ENCODE measurements around the gene CSNK1A1. TPM values are rescaled to one million over a fixed set of nuclear protein-coding genes. Genes with fewer than 3 reads are reported as not detected.
A peak's percentile ranks its signal among the peaks of the same experiment; 100 is the strongest.

CSNK1A1 gene
- total RNA-seq, 4 donors from 2014 or later, result 101 to 326 (median 205) TPM

GRCh38 chr5:149561848-149562247 lies 10.6 kb upstream of the CSNK1A1 start:
- Histone ChIP-seq H3K27me3 (no peaks in the 10 kb centered on the region), H3K27ac (peak overlapping the region; percentile 78 to 94), H3K4me1 (peaks cover 10 to 11% of the 10 kb centered on the region in 2 donors), H3K4me3 (no peak overlapping the region), H3K36me3 (no peaks in the 10 kb centered on the region), H3K9me3 (no peaks in the 10 kb centered on the region)
- intact Hi-C loops (cut with DNase I; ENCODE audit: low total_unique reads), result no loop called here
- TF ChIP-seq CTCF (IDR thresholded peaks at IDR 0.05) (no peak), POLR2A (IDR thresholded peaks at IDR 0.05) (no peak)
- DNase-seq, result peak in 1 of 2 donors; percentile 61

- no peaks in the 10 kb centered on the region for H3K9me3 ChIP-seq
- H3K27me3 ChIP-seq, result no peaks in the 10 kb centered on the region
- intact Hi-C loops (cut with DNase I; ENCODE audit: low total_unique reads), result no loop called here
- DNase-seq, result no peak
- peak overlapping the region in 1 of 2 donors; percentile 4 for H3K27ac ChIP-seq
- no peak for TF ChIP-seq CTCF (IDR thresholded peaks at IDR 0.05)
- TF ChIP-seq POLR2A (IDR thresholded peaks at IDR 0.05), result no peak
- no peak overlapping the region for H3K4me3 ChIP-seq
- no peaks in the 10 kb centered on the region for H3K36me3 ChIP-seq
- peaks cover 10 to 11% of the 10 kb centered on the region in 2 donors for H3K4me1 ChIP-seq
These were observed 8.5 kb upstream of the CSNK1A1 start for GRCh38 chr5:149559706-149560105.

GRCh38 chr5:149552553-149553160 lies 1.4 kb upstream of the CSNK1A1 start:
- Histone ChIP-seq H3K27ac (peak overlapping the region; percentile 98 to 99), H3K4me3 (no peak overlapping the region), H3K9me3 (no peaks in the 10 kb centered on the region), H3K36me3 (no peaks in the 10 kb centered on the region), H3K4me1 (no peaks in the 10 kb centered on the region), H3K27me3 (no peaks in the 10 kb centered on the region)
- TF ChIP-seq POLR2A (IDR thresholded peaks at IDR 0.05) (no peak), CTCF (IDR thresholded peaks at IDR 0.05) (no peak)
- intact Hi-C loops (cut with DNase I; ENCODE audit: low total_unique reads), result loop anchor here (5.0 kb wide), 1 partner anchor 110 kb away; no protein-coding TSS in a partner anchor
- no peak for DNase-seq

- Histone ChIP-seq H3K27me3 (no peaks in the 10 kb centered on the region), H3K9me3 (no peaks in the 10 kb centered on the region), H3K4me3 (peak overlapping the region; percentile 90 to 96), H3K27ac (peak overlapping the region; percentile 98 to 99), H3K4me1 (no peaks in the 10 kb centered on the region), H3K36me3 (no peaks in the 10 kb centered on the region)
- intact Hi-C loops (cut with DNase I; ENCODE audit: low total_unique reads), result loop anchor here (5.0 kb wide), 1 partner anchor 110 kb away; no protein-coding TSS in a partner anchor
- TF ChIP-seq POLR2A (IDR thresholded peaks at IDR 0.05) (no peak), CTCF (IDR thresholded peaks at IDR 0.05) (no peak)
- DNase-seq, result no peak
These were observed 827 bp upstream of the CSNK1A1 start for GRCh38 chr5:149552038-149552494.

- intact Hi-C loops (cut with DNase I; ENCODE audit: low total_unique reads), result loop anchor here (5.0 kb wide), 1 partner anchor 108 kb away; no protein-coding TSS in a partner anchor
- DNase-seq, result peak in 1 of 2 donors; percentile 45
- H3K27ac ChIP-seq, result peak overlapping the region; percentile 98 to 99
- TF ChIP-seq POLR2A (IDR thresholded peaks at IDR 0.05) (no peak), CTCF (IDR thresholded peaks at IDR 0.05) (peak in 1 of 4 experiments; percentile 3)
- H3K4me1 ChIP-seq, result peaks cover 0 to 4% of the 10 kb centered on the region in 2 donors
- no peaks in the 10 kb centered on the region for H3K36me3 ChIP-seq
- H3K9me3 ChIP-seq, result no peaks in the 10 kb centered on the region
- H3K4me3 ChIP-seq, result peak overlapping the region; percentile 90 to 96
- no peaks in the 10 kb centered on the region for H3K27me3 ChIP-seq
These were observed 529 bp downstream of the CSNK1A1 start for GRCh38 chr5:149550594-149551226.

All from uterus (tissue), 4 donors.